Fibroblast of lung (primary cell): ENCODE results near the gene SEC14L5. TPM values are rescaled to one million over a fixed set of nuclear protein-coding genes. Genes with fewer than 3 reads are reported as not detected.
"Not testable (repeated sequence)": the region's sequence is repeated elsewhere in the genome, so short reads cannot be mapped to it uniquely, and the experiment has no call there.

Experiments
- DNase-seq, 2 donors: peaks; one replicate each; pipeline versions ENCODE4 v3.0.0 to v3.0.0-alpha.2; 2010; ENCODE audit warnings: low read depth in 2 of 2
- H2AFZ ChIP-seq: 2 replicates; pipeline ENCODE4 v1.5.1; 2012; ENCODE audit warnings: low read length, control low read depth, inconsistent platforms
- H3K27ac ChIP-seq: 2 replicates; pipeline ENCODE4 v1.5.1; 2011; ENCODE audit warnings: low read length, control low read depth; ENCODE audit not compliant: insufficient read depth
- H3K27me3 ChIP-seq: 2 replicates; pipeline ENCODE4 v1.5.1; 2011; ENCODE audit warnings: mild to moderate bottlenecking, low read length; ENCODE audit not compliant: control insufficient read depth, insufficient read depth
- H3K36me3 ChIP-seq: 2 replicates; pipeline ENCODE4 v1.5.1; 2011; ENCODE audit warnings: low read length; ENCODE audit not compliant: control insufficient read depth, insufficient read depth
- H3K4me1 ChIP-seq: 2 replicates; pipeline ENCODE4 v1.5.1; 2011; ENCODE audit warnings: low read length; ENCODE audit not compliant: control insufficient read depth, insufficient read depth; ENCODE audit errors: extremely low read depth
- H3K4me2 ChIP-seq: 2 replicates; pipeline ENCODE4 v1.5.1; 2011; ENCODE audit warnings: low read length, control low read depth; ENCODE audit not compliant: insufficient read depth; ENCODE audit errors: extremely low read depth
- H3K4me3 ChIP-seq, 4 experiments: fragments of 200-600 bp in 1 of 4; sonication (generic) in 1 of 4; replicated peaks in 1 of 4; 2 replicates each; pipeline ENCODE4 v1.5.1; 2011 to 2016; ENCODE audit warnings: low read length in 4 of 4, low read depth in 3 of 4, mild to moderate bottlenecking in 3 of 4, control low read depth in 2 of 4, inconsistent platforms in 1 of 4, mixed read lengths in 1 of 4; ENCODE audit not compliant: insufficient read depth in 1 of 4; ENCODE audit errors: control extremely low read depth in 1 of 4
- H3K79me2 ChIP-seq: 2 replicates; pipeline ENCODE4 v1.5.1; 2012; ENCODE audit warnings: mild to moderate bottlenecking, low read length, inconsistent platforms; ENCODE audit not compliant: control insufficient read depth, insufficient read depth
- H3K9ac ChIP-seq: 2 replicates; pipeline ENCODE4 v1.5.1; 2011; ENCODE audit warnings: mild to moderate bottlenecking, low read length, control low read depth; ENCODE audit not compliant: insufficient read depth
- H3K9me3 ChIP-seq: 2 replicates; pipeline ENCODE4 v1.5.1; 2012; ENCODE audit warnings: low read depth, low read length; ENCODE audit not compliant: control insufficient read depth, insufficient read depth
- H4K20me1 ChIP-seq: 2 replicates; pipeline ENCODE4 v1.5.1; 2011; ENCODE audit warnings: low read length; ENCODE audit not compliant: control insufficient read depth, insufficient read depth; ENCODE audit errors: extremely low read depth
- EZH2 ChIP-seq: IDR thresholded peaks from 2 replicates; pipeline ENCODE4 v1.5.1; 2012; ENCODE audit warnings: low read length, control low read depth, mild to moderate bottlenecking; ENCODE audit errors: missing control alignments
- polyA plus RNA-seq, 2 donors: library from polyadenylated mRNA; depleted of rRNA in 1 of 2; stranded (reverse) in 1 of 2; unstranded in 1 of 2; fragments of >200 nt; gene quantifications; 2 replicates each; pipeline ENCODE4 v1.2.1, GENCODE V29; 2011 to 2012; ENCODE audit warnings: missing spikeins in 1 of 2
- total RNA-seq: library from RNA; depleted of rRNA; stranded (reverse); fragments of >200 nt; gene quantifications from 2 replicates; pipeline ENCODE4 v1.2.1, GENCODE V29; 2014
- TF ChIP-seq, protein P1 (sequence below), 2 donors: IDR thresholded peaks in 1 of 2; conservative IDR thresholded peaks in 1 of 2; 1 replicate in 1 of 2; 2 replicates in 1 of 2; pipeline ENCODE4 v1.5.1; 2011 to 2012; ENCODE audit warnings: low read length in 2 of 2, control low read depth in 1 of 2, inconsistent platforms in 1 of 2, low read depth in 1 of 2, mild to moderate bottlenecking in 1 of 2

The SEC14L5 gene
- total and polyA plus RNA-seq, 2 donors (not counting 1 experiment from before 2014, with no cell fraction given) = 0.05 to 0.99 TPM

- no peak overlapping the region for H2AFZ ChIP-seq
- no peak overlapping the region for H3K4me3 ChIP-seq
- no peaks in the 10 kb centered on the region for H3K4me1 ChIP-seq
- H3K9me3 ChIP-seq = no peaks in the 10 kb centered on the region
- H3K27ac ChIP-seq = no peak overlapping the region
- no peaks in the 10 kb centered on the region for H4K20me1 ChIP-seq
- no peak overlapping the region for H3K9ac ChIP-seq
- no peak for DNase-seq
- H3K79me2 ChIP-seq = no peaks in the 10 kb centered on the region
- no peak overlapping the region for H3K4me2 ChIP-seq
- H3K36me3 ChIP-seq = no peaks in the 10 kb centered on the region
- TF ChIP-seq, protein P1, sequence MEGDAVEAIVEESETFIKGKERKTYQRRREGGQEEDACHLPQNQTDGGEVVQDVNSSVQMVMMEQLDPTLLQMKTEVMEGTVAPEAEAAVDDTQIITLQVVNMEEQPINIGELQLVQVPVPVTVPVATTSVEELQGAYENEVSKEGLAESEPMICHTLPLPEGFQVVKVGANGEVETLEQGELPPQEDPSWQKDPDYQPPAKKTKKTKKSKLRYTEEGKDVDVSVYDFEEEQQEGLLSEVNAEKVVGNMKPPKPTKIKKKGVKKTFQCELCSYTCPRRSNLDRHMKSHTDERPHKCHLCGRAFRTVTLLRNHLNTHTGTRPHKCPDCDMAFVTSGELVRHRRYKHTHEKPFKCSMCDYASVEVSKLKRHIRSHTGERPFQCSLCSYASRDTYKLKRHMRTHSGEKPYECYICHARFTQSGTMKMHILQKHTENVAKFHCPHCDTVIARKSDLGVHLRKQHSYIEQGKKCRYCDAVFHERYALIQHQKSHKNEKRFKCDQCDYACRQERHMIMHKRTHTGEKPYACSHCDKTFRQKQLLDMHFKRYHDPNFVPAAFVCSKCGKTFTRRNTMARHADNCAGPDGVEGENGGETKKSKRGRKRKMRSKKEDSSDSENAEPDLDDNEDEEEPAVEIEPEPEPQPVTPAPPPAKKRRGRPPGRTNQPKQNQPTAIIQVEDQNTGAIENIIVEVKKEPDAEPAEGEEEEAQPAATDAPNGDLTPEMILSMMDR (conservative IDR thresholded peaks at IDR 0.05 in 1 of 2, IDR thresholded peaks at IDR 0.05 in 1 of 2; ENCODE audit: low read depth in 1 of 2, low read length in 2 of 2) = no peak
- TF ChIP-seq EZH2 = no peak
- peaks cover 2% of the 10 kb centered on the region for H3K27me3 ChIP-seq
These were observed 30.5 kb upstream of the SEC14L5 start for GRCh38 chr16:4927661-4928060.

GRCh38 chr16:4928227-4928626, 29.9 kb upstream of the SEC14L5 start:
- Histone ChIP-seq H3K9ac (no peak overlapping the region), H2AFZ (no peak overlapping the region), H3K9me3 (no peaks in the 10 kb centered on the region), H3K36me3 (no peaks in the 10 kb centered on the region), H4K20me1 (no peaks in the 10 kb centered on the region), H3K4me3 (no peak overlapping the region), H3K4me1 (no peaks in the 10 kb centered on the region), H3K4me2 (no peak overlapping the region), H3K79me2 (no peaks in the 10 kb centered on the region), H3K27me3 (peaks cover 2% of the 10 kb centered on the region), H3K27ac (no peak overlapping the region)
- TF ChIP-seq, protein P1 (conservative IDR thresholded peaks at IDR 0.05 in 1 of 2, IDR thresholded peaks at IDR 0.05 in 1 of 2; ENCODE audit: low read depth in 1 of 2, low read length in 2 of 2) = no peak
- no peak for TF ChIP-seq EZH2
- no peak for DNase-seq

GRCh38 chr16:4929619-4930018, 28.5 kb upstream of the SEC14L5 start:
- not testable (repeated sequence) for H3K4me2 ChIP-seq, H3K79me2 ChIP-seq, H3K9me3 ChIP-seq, H3K9ac ChIP-seq, H3K36me3 ChIP-seq, H3K4me3 ChIP-seq, H3K27ac ChIP-seq, DNase-seq, H3K4me1 ChIP-seq, H2AFZ ChIP-seq, H3K27me3 ChIP-seq, H4K20me1 ChIP-seq
